Effector CD4-positive, alpha-beta T cell (primary cell): Measurements from ENCODE around the gene UHRF1.
"Not testable (repeated sequence)": the region's sequence is repeated elsewhere in the genome, so short reads cannot be mapped to it uniquely, and the experiment has no call there.

Experiments used
- DNase-seq: peaks from one replicate; pipeline ENCODE4 v3.0.0-alpha.2; 2020

UHRF1 gene

GRCh38 chr19:4972509-4973230 is 63.4 kb downstream of the UHRF1 start:
- no peak for DNase-seq

GRCh38 chr19:4974880-4975469 is 65.7 kb downstream of the UHRF1 start:
- no peak for DNase-seq

- DNase-seq, result not testable (repeated sequence)
Measured at GRCh38 chr19:4975601-4976000, 66.3 kb downstream of the UHRF1 start.

GRCh38 chr19:4976401-4977298 is 67.3 kb downstream of the UHRF1 start:
- no peak for DNase-seq

GRCh38 chr19:4977299-4978174 is 68.2 kb downstream of the UHRF1 start:
- no peak for DNase-seq

GRCh38 chr19:4979211-4979807 is 70.0 kb downstream of the UHRF1 start:
- DNase-seq, result no peak

- no peak for DNase-seq
Measured at GRCh38 chr19:4980067-4980466, 70.8 kb downstream of the UHRF1 start.

GRCh38 chr19:4980838-4981680 is 71.8 kb downstream of the UHRF1 start:
- no peak for DNase-seq

- DNase-seq, result no peak
Measured at GRCh38 chr19:4981681-4981958, 72.3 kb downstream of the UHRF1 start.

GRCh38 chr19:4983346-4984105 is 74.2 kb downstream of the UHRF1 start:
- no peak for DNase-seq

GRCh38 chr19:4984106-4984380 is 74.7 kb downstream of the UHRF1 start:
- DNase-seq, result no peak

GRCh38 chr19:4984438-4984990 is 75.2 kb downstream of the UHRF1 start:
- DNase-seq, result no peak

GRCh38 chr19:4985551-4985991 is 76.3 kb downstream of the UHRF1 start:
- DNase-seq, result no peak

GRCh38 chr19:4986056-4986455 is 76.8 kb downstream of the UHRF1 start:
- DNase-seq, result no peak

GRCh38 chr19:4986471-4986891 is 77.2 kb downstream of the UHRF1 start:
- DNase-seq, result no peak

GRCh38 chr19:4987256-4987655 is 78.0 kb downstream of the UHRF1 start:
- DNase-seq, result no peak

GRCh38 chr19:4987692-4988370 is 78.5 kb downstream of the UHRF1 start:
- no peak for DNase-seq

- no peak for DNase-seq
Measured at GRCh38 chr19:4988770-4989251, 79.5 kb downstream of the UHRF1 start.

GRCh38 chr19:4990306-4990705 is 81.0 kb downstream of the UHRF1 start:
- no peak for DNase-seq

- DNase-seq, result no peak
Measured at GRCh38 chr19:4991538-4991937, 82.2 kb downstream of the UHRF1 start.
